OCI-LY1 (cell line): ENCODE measurements around the gene BPIFB6.

Experiments used
- H2AFZ ChIP-seq: fragments of 200-600 bp; sonication (generic), shearing (Covaris generic); 2 replicates; pipeline ENCODE4 v1.6.0; 2014; ENCODE audit warnings: antibody characterized with exemption, mild to moderate bottlenecking, low read length
- H3F3A ChIP-seq: fragments of 200-600 bp; sonication (generic), shearing (Covaris generic); 2 replicates; pipeline ENCODE4 v1.6.0; 2014; ENCODE audit warnings: mild to moderate bottlenecking, antibody characterized with exemption, low read length, moderate library complexity; ENCODE audit not compliant: insufficient read depth
- H3K27ac ChIP-seq: fragments of 200-600 bp; sonication (generic); 2 replicates; pipeline ENCODE4 v1.5.1; 2014; ENCODE audit warnings: low read length, mixed run types, mild to moderate bottlenecking, low read depth; ENCODE audit not compliant: poor library complexity, severe bottlenecking
- H3K27me3 ChIP-seq: fragments of 200-600 bp; sonication (generic); 2 replicates; pipeline ENCODE4 v1.6.0; 2014; ENCODE audit warnings: antibody characterized with exemption, mild to moderate bottlenecking, low read length, moderate library complexity; ENCODE audit not compliant: insufficient read depth
- H3K36me3 ChIP-seq: fragments of 200-600 bp; sonication (generic); 2 replicates; pipeline ENCODE4 v1.6.1; 2014; ENCODE audit warnings: mild to moderate bottlenecking, antibody characterized with exemption, low read length, moderate library complexity, mixed read lengths; ENCODE audit not compliant: insufficient read depth
- H3K4me1 ChIP-seq: fragments of 200-600 bp; sonication (generic); 2 replicates; pipeline ENCODE4 v1.5.1; 2014; ENCODE audit warnings: mild to moderate bottlenecking, low read length, moderate library complexity; ENCODE audit not compliant: insufficient read depth, severe bottlenecking
- H3K4me2 ChIP-seq: fragments of 200-600 bp; sonication (generic), shearing (Covaris generic); 2 replicates; pipeline ENCODE4 v1.6.1; 2014; ENCODE audit warnings: low read length
- H3K4me3 ChIP-seq: fragments of 200-600 bp; sonication (generic); 2 replicates; pipeline ENCODE4 v1.5.1; 2014; ENCODE audit warnings: low read length, low read depth, mild to moderate bottlenecking, mixed read lengths; ENCODE audit not compliant: poor library complexity, severe bottlenecking
- H3K79me2 ChIP-seq: fragments of 200-600 bp; shearing (Covaris generic); 2 replicates; pipeline ENCODE4 v1.6.1; 2016; ENCODE audit warnings: mixed run types, low read length, mixed read lengths; ENCODE audit not compliant: insufficient read depth
- H3K9ac ChIP-seq: fragments of 200-600 bp; sonication (generic), shearing (Covaris generic); 2 replicates; pipeline ENCODE4 v1.6.1; 2014; ENCODE audit warnings: mild to moderate bottlenecking, low read length, mixed read lengths
- H3K9me2 ChIP-seq: fragments of 200-600 bp; sonication (generic), shearing (Covaris generic); 2 replicates; pipeline ENCODE4 v1.6.1; 2014; ENCODE audit warnings: low read depth, mild to moderate bottlenecking, low read length, mixed read lengths
- H3K9me3 ChIP-seq: fragments of 200-600 bp; shearing (Covaris generic); 2 replicates; pipeline ENCODE4 v1.6.1; 2014; ENCODE audit warnings: low read length, mixed read lengths
- H4K20me1 ChIP-seq: fragments of 200-600 bp; sonication (generic), shearing (Covaris generic); 2 replicates; pipeline ENCODE4 v1.6.0; 2016; ENCODE audit warnings: mild to moderate bottlenecking, low read length; ENCODE audit not compliant: insufficient read depth
- CTCF ChIP-seq: fragments of 200-600 bp; sonication (generic), shearing (Covaris generic); IDR thresholded peaks from 2 replicates; pipeline ENCODE4 v1.5.1; 2017; ENCODE audit warnings: mild to moderate bottlenecking, antibody characterized with exemption, low read length, moderate library complexity, mixed read lengths
- EZH2 ChIP-seq: fragments of 200-600 bp; sonication (generic), shearing (Covaris generic); IDR thresholded peaks from 2 replicates; pipeline ENCODE4 v1.8.0; 2017; ENCODE audit warnings: borderline replicate concordance, mixed run types, mild to moderate bottlenecking, antibody characterized with exemption, low read length, moderate library complexity, mixed read lengths

BPIFB6 gene

GRCh38 chr20:33086052-33086722, 54.7 kb downstream of the BPIFB6 start:
- H3K9me2 ChIP-seq = no peaks in the 10 kb centered on the region
- H3K27me3 ChIP-seq = 0 out of 2 replicates have a peak, but pooled peaks cover 3% of the 10 kb centered on the region
- no peak overlapping the region for H3K4me3 ChIP-seq
- TF ChIP-seq EZH2 (no peak), CTCF (no peak)
- H2AFZ ChIP-seq = no peak overlapping the region
- no peak overlapping the region for H3K4me2 ChIP-seq
- no peaks in the 10 kb centered on the region for H3F3A ChIP-seq
- no peaks in the 10 kb centered on the region for H3K4me1 ChIP-seq
- H3K9ac ChIP-seq = no peak overlapping the region
- H3K9me3 ChIP-seq = no peaks in the 10 kb centered on the region
- no peaks in the 10 kb centered on the region for H4K20me1 ChIP-seq
- no peaks in the 10 kb centered on the region for H3K36me3 ChIP-seq
- H3K79me2 ChIP-seq = no peaks in the 10 kb centered on the region
- H3K27ac ChIP-seq = no peak overlapping the region

- H3K9ac ChIP-seq = no peak overlapping the region
- H3F3A ChIP-seq = no peaks in the 10 kb centered on the region
- no peak overlapping the region for H3K4me3 ChIP-seq
- no peaks in the 10 kb centered on the region for H3K9me2 ChIP-seq
- no peaks in the 10 kb centered on the region for H4K20me1 ChIP-seq
- H3K4me1 ChIP-seq = no peaks in the 10 kb centered on the region
- no peak for TF ChIP-seq CTCF
- no peak for TF ChIP-seq EZH2
- no peak overlapping the region for H2AFZ ChIP-seq
- no peaks in the 10 kb centered on the region for H3K79me2 ChIP-seq
- H3K36me3 ChIP-seq = no peaks in the 10 kb centered on the region
- 0 out of 2 replicates have a peak, but pooled peaks cover 3% of the 10 kb centered on the region for H3K27me3 ChIP-seq
- no peak overlapping the region for H3K27ac ChIP-seq
- no peaks in the 10 kb centered on the region for H3K9me3 ChIP-seq
- no peak overlapping the region for H3K4me2 ChIP-seq
Observed at GRCh38 chr20:33091147-33091546, 59.7 kb downstream of the BPIFB6 start.

GRCh38 chr20:33091693-33092092, 60.2 kb downstream of the BPIFB6 start:
- Histone ChIP-seq H3K79me2 (no peaks in the 10 kb centered on the region), H3K9me3 (no peaks in the 10 kb centered on the region), H3K36me3 (no peaks in the 10 kb centered on the region), H3F3A (no peaks in the 10 kb centered on the region), H3K9me2 (no peaks in the 10 kb centered on the region), H3K9ac (no peak overlapping the region), H3K4me2 (no peak overlapping the region), H3K4me1 (no peaks in the 10 kb centered on the region), H4K20me1 (no peaks in the 10 kb centered on the region), H3K27me3 (0 out of 2 replicates have a peak, but pooled peaks cover 3% of the 10 kb centered on the region), H2AFZ (no peak overlapping the region), H3K4me3 (no peak overlapping the region), H3K27ac (no peak overlapping the region)
- no peak for TF ChIP-seq EZH2
- TF ChIP-seq CTCF = no peak
